ENCODE results near the gene TMEM127.

Gene TMEM127

GRCh38 chr2:96203130-96204028, 62.4 kb downstream of the TMEM127 start:
- Histone ChIP-seq H3K27ac (ENCODE audit: low read depth, low read length) (no peak overlapping the region), H3K4me1 (ENCODE audit: control insufficient read depth, insufficient read depth, low read length) (peaks cover 30% of the 10 kb centered on the region), H3K36me3 (ENCODE audit: control insufficient read depth, insufficient read depth, low read length) (peaks cover 12% of the 10 kb centered on the region), H3K9me3 (ENCODE audit: control insufficient read depth, insufficient read depth, low read length) (no peaks in the 10 kb centered on the region), H3K9ac (ENCODE audit: low read depth, low read length) (no peak overlapping the region), H3K27me3 (ENCODE audit: control insufficient read depth, insufficient read depth, low read length) (no peaks in the 10 kb centered on the region), H3K4me3 (ENCODE audit: low read depth, low read length) (no peak overlapping the region)

GRCh38 chr2:96202152-96202854, 63.5 kb downstream of the TMEM127 start:
- no peaks in the 10 kb centered on the region for H3K27me3 ChIP-seq (ENCODE audit: control insufficient read depth, insufficient read depth, low read length)
- H3K4me1 ChIP-seq (ENCODE audit: control insufficient read depth, insufficient read depth, low read length) = peaks cover 29% of the 10 kb centered on the region
- no peaks in the 10 kb centered on the region for H3K9me3 ChIP-seq (ENCODE audit: control insufficient read depth, insufficient read depth, low read length)
- H3K4me3 ChIP-seq (ENCODE audit: low read depth, low read length) = no peak overlapping the region
- peaks cover 12% of the 10 kb centered on the region for H3K36me3 ChIP-seq (ENCODE audit: control insufficient read depth, insufficient read depth, low read length)
- H3K9ac ChIP-seq (ENCODE audit: low read depth, low read length) = no peak overlapping the region
- H3K27ac ChIP-seq (ENCODE audit: low read depth, low read length) = no peak overlapping the region

GRCh38 chr2:96201338-96201737, 64.5 kb downstream of the TMEM127 start:
- Histone ChIP-seq H3K9ac (ENCODE audit: low read depth, low read length) (no peak overlapping the region), H3K27me3 (ENCODE audit: control insufficient read depth, insufficient read depth, low read length) (no peaks in the 10 kb centered on the region), H3K4me3 (ENCODE audit: low read depth, low read length) (no peak overlapping the region), H3K36me3 (ENCODE audit: control insufficient read depth, insufficient read depth, low read length) (peaks cover 7% of the 10 kb centered on the region; the same call in 1 of the 2 replicates), H3K4me1 (ENCODE audit: control insufficient read depth, insufficient read depth, low read length) (peaks cover 22% of the 10 kb centered on the region), H3K9me3 (ENCODE audit: control insufficient read depth, insufficient read depth, low read length) (no peaks in the 10 kb centered on the region), H3K27ac (ENCODE audit: low read depth, low read length) (no peak overlapping the region)

GRCh38 chr2:96198921-96199320, 66.9 kb downstream of the TMEM127 start:
- H3K4me1 ChIP-seq (ENCODE audit: control insufficient read depth, insufficient read depth, low read length) = peaks cover 10% of the 10 kb centered on the region; the same call in 1 of the 2 replicates

More at GRCh38 chr2:96198921-96199320, 66.9 kb downstream of the TMEM127 start:
- no peaks in the 10 kb centered on the region for H3K27me3 ChIP-seq (ENCODE audit: control insufficient read depth, insufficient read depth, low read length)
- no peaks in the 10 kb centered on the region for H3K9me3 ChIP-seq (ENCODE audit: control insufficient read depth, insufficient read depth, low read length)
- H3K9ac ChIP-seq (ENCODE audit: low read depth, low read length) = no peak overlapping the region
- H3K36me3 ChIP-seq (ENCODE audit: control insufficient read depth, insufficient read depth, low read length) = peaks cover 24% of the 10 kb centered on the region
- H3K27ac ChIP-seq (ENCODE audit: low read depth, low read length) = no peak overlapping the region
- H3K4me3 ChIP-seq (ENCODE audit: low read depth, low read length) = no peak overlapping the region

Measured in HUES48 (cell line).